GM23338 (cell line): ENCODE measurements around the gene SGSH. TPM values are rescaled to one million over a fixed set of nuclear protein-coding genes. Genes with fewer than 3 reads are reported as not detected.

Experiments used
- ETS1 ChIP-seq: IDR thresholded peaks from 2 replicates; pipeline ENCODE4 v1.6.1; 2016; ENCODE audit warnings: antibody characterized with exemption
- EZH2 ChIP-seq: fragments of 200-600 bp; sonication (generic); IDR thresholded peaks from one replicate; pipeline ENCODE4 v1.8.0; 2017; ENCODE audit warnings: antibody characterized with exemption, mild to moderate bottlenecking, low read depth; ENCODE audit not compliant: unreplicated experiment
- EZH2phosphoT487 ChIP-seq: fragments of 200-600 bp; sonication (generic); IDR thresholded peaks from one replicate; pipeline ENCODE4 v1.8.1; 2018; ENCODE audit warnings: antibody characterized with exemption; ENCODE audit not compliant: unreplicated experiment
- POLR2AphosphoS5 ChIP-seq: IDR thresholded peaks from 2 replicates; pipeline ENCODE4 v1.6.1; 2016; ENCODE audit warnings: antibody characterized with exemption, low read depth
- REST ChIP-seq: IDR thresholded peaks from one replicate; pipeline ENCODE4 v1.6.1; 2018; ENCODE audit warnings: antibody characterized with exemption; ENCODE audit not compliant: unreplicated experiment
- ZNF114 ChIP-seq: fragments of 250-450 bp; sonication (Bioruptor Pico); IDR thresholded peaks from 2 replicates; pipeline ENCODE4 v1.5.0; 2020; ENCODE audit warnings: mild to moderate bottlenecking, moderate library complexity
- ZNF462 ChIP-seq: fragments of 250-450 bp; sonication (Bioruptor Pico); IDR thresholded peaks from 2 replicates; pipeline ENCODE4 v1.5.0; 2020; ENCODE audit warnings: mild to moderate bottlenecking, moderate library complexity
- polyA plus RNA-seq: library from polyadenylated mRNA; unstranded; fragments of >200 nt; fragmentation: Nextera tagmentation; extraction: Ambion mirVana; gene quantifications from 2 replicates; pipeline ENCODE4 v1.2.1, GENCODE V29; 2016
- total RNA-seq: library from RNA; depleted of rRNA; stranded (reverse); fragments of >200 nt; shearing (Covaris generic); gene quantifications from 2 replicates; pipeline ENCODE4 v1.2.3, GENCODE V29; 2014

SGSH gene
- total and polyA plus RNA-seq, 2 experiments from 2014 or later, result 9.6 to 17.5 TPM

- TF ChIP-seq ZNF462 (CRISPR knock-in tag) (no peak), EZH2phosphoT487 (no peak), ETS1 (no peak), EZH2 (no peak), ZNF114 (CRISPR knock-in tag) (no peak), POLR2AphosphoS5 (no peak), REST (no peak)
Measured at GRCh38 chr17:80184423-80184714, 35.8 kb downstream of the SGSH start (continued).
